HG03558 (cell line): ENCODE measurements around the gene GPSM1.
"Not testable (repeated sequence)": the region's sequence is repeated elsewhere in the genome, so short reads cannot be mapped to it uniquely, and the experiment has no call there.

Experiments used
- ATAC-seq: cut with Tn5 transposase; IDR thresholded peaks from one replicate; pipeline ENCODE4 v1.9.1; 2021; ENCODE audit warnings: moderate number of reproducible peaks; ENCODE audit not compliant: unreplicated experiment; ENCODE audit errors: extremely low read depth

GPSM1 gene

DNA sequence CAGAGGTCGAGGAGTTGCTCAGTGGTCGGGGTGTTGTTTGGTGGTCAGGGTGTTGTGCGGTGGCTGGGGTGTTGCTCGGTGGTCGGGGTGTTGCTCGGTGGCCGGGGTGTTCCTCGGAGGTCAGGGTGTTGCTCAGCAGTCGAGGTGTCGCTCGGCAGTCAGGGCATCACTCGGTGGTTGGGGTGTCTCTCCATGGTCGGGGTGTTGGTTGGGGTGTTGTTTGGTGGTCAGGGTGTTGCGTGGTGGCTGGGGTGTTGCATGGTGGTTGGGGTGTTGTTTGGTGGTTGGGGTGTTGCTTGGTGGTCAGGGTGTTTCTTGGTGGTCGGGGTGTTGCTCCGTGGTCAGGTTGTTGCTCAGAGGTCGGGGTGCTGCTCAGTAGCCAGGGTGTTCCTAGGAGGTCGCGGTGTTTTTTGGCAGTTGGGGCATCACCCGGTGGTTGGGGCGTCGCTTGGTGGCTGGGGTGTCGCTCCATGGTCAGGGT, 11.0 kb upstream of the GPSM1 start:
- no peak for ATAC-seq

DNA sequence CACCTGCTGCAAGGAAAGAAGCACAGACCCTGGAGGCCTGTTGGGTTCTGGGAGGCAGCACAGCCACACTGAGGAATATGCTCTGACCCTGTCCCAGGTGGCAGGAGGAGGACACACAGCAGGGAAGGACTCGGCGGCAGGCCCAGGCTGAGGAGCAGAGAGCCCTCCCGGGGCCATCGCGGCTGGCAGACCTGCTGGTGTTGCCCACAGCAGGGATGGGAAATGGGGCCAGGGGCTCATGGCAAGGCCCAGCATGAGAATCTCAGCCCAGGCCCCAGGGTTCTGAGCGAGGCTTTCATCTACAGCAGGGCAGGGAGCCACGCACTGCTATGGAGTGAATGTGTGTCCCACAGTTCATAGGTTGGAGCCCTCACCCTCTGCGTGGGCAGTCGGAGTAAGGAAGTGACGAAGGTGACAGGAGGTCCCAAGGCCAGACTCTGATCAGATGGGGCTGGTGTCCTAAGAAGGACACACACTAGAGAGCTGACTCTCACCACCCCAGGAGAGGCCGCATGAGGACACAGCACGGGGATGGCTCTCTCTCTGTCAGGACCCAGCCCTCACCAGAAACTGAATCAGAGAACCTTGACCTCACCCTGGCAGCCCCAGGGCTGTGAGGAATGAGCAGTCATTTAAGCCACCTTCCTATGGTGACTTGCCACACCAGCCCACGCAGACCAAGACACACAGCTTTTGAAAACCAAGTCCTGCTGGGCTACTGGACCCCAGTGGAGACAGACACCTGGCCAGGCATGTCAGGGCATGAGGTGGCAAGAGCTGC, 10.3 kb upstream of the GPSM1 start:
- no peak for ATAC-seq

DNA sequence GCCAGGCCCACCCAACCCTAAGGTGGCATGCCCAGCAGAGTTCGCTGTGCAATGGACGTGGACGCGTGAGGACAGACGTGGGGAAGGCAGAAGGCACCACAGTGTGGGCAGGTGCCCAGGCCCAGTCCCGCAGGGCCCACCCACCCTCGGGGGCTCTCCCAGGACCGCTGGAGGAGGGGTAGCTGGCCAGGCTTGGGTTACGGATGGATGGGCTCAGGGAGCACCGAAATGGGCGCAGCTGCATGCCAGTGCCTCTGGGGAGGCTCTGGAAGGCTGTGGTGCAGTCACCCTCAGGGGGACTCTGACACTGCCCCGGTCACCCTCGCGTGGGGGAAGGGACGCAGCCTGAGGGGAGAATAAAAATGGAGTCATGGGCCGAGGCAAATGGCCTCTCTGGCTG, 9.6 kb upstream of the GPSM1 start:
- ATAC-seq: no peak

DNA sequence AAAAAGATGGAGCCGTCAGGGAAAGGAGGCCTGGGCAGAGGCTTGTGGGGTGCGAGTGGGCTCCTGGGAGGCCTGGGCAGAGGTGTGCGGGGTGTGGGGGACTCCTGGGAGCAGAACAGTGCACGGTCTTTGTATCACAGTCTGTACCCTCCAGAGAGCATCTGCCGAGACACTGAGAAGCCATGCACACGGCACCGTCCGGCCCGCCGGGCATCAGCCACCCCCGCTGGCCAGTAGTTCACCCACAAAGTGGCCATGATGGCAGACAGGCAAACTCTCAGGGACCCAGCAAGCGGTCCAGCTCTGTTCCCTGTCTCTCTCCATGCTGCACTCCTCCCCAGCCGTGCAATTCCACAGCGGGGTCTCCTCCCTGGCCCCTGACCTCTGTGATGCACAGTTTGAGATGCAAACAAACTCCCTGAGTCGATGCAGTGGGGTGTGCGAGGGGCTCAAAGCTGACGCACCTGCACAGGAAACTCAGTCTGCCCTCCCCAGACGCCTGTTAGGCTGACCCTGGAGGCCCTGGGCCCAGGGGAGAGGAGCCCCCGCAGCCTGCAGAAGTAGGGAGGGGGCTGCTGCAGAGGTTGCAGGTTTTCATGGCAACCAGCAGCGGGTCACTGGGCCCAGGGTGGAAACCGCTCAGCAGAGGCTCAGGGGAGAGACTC, 9.1 kb upstream of the GPSM1 start:
- no peak for ATAC-seq

DNA sequence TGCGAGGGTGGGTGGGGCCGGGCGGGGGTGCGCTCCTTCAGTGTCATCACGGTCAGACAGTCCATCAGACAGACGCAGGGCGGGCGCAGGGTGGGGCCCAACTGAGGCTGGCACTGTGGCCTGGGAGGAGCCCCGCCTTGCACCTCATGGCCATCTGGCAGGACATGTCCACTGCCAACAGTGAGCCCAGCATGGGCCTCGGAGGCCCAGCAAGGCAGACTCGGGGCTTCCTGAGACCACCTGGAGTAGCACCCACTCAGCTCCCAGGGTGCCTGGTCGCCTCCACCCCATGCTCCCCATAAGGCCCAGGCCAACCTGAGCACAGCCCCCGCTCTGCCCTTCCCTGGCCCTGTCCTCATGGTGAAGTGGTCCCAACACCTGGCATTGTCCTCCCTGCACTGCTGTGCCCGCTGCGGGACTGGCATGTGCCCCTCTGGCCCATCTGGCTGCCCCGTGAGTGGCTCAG, 8.5 kb upstream of the GPSM1 start:
- ATAC-seq: no peak

DNA sequence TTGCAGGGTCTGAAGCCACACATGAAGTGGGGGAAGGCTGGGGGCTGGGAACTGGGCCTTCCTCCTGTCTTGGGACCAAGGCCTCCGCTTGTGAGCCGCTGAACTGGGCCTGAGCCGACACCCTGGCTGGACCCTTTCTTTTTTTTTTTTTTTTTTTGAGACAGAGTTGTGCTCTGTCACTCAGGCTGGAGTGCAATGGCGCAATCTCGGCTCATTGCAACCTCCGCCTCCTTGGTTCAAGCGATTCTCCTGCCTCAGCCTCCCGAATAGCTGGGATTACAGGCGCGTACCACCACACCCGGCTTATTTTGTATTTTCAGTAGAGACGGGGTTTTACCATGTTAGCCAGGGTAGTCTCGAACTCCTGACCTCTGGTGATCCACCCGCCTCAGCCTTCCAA, 8.1 kb upstream of the GPSM1 start:
- not testable (repeated sequence) for ATAC-seq

DNA sequence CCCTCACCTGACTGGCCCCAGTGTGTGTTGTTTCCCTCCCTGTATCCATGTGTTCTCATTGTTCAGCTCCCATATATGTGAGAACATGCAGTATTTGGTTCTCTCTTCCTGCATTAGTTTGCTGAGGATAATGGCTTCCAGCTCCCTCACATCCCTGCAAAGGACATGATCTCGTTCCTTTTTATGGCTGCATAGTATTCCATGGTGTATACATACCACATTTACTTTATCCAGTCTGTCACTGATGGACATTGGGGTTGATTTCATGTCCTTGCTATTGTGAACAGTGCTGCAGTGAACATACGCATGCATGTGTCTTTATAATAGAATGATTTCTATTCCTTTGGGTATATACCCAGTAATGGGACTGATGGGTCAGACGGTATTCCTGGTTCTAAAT, 7.4 kb upstream of the GPSM1 start:
- not testable (repeated sequence) for ATAC-seq

DNA sequence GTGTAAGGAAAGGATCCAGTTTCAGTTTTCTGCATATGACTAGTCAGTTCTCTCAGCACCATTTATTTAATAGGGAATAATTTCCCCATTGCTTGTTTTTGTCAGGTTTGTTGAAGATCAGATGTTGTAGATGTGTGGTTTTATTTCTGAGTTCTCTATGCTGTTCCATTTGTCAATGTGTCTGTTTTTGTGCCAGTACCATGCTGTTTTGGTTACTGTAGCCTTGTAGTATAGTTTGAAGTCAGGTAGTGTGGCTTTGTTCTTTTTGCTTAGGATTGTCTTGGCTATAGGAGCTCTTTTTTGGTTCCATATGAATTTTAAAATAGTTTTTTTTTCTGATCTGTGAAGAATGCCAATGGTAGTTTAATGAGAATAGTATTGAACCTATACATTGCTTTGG, 6.4 kb upstream of the GPSM1 start:
- not testable (repeated sequence) for ATAC-seq

DNA sequence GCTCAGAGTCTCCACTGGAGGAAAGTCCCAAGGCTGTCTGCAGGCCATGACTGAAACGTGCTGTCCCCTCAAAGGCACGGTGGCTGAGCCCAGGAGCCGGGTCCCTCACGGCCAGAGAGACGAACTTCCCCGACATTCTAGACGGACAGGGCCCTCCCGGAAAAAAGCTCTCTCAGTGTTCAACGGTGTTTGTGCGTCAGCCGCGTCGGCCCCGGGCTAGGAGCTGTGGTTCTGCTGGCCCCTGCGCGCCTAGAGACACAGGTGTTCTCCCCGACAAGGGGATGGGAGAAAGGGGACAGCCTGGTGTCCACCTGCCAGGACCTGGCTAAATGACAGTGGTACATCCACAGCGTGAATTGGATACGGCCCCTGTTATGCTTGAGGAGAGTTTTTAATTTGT, 5.8 kb upstream of the GPSM1 start:
- ATAC-seq: no peak

DNA sequence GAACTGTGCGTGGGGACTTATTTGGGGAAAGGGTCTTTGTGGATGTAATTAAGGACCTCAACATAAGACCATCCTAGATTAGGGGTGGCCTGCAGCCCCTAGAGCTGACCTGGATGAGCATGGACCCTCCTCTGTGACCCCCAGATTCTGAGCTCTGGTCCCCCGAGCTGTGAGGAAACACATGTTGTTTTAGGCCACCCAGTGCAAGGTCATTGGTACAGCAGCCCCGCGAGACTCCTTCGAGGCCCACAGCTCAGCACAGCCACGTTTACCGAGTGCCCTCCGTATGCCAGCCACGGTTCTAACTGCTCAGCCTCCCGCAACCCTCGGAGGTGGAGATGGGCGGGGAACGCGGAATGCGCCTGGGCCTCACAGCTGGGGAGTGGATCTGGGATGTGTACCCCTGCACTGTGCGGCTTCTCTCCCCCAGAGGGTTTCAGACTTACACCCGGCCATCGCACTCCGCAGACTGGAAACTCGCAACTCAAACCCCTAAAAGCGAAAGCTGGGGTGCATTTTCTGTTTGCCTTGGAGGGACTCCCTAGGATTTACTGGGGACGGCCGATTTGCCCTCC, 4.5 kb upstream of the GPSM1 start:
- ATAC-seq: no peak

DNA sequence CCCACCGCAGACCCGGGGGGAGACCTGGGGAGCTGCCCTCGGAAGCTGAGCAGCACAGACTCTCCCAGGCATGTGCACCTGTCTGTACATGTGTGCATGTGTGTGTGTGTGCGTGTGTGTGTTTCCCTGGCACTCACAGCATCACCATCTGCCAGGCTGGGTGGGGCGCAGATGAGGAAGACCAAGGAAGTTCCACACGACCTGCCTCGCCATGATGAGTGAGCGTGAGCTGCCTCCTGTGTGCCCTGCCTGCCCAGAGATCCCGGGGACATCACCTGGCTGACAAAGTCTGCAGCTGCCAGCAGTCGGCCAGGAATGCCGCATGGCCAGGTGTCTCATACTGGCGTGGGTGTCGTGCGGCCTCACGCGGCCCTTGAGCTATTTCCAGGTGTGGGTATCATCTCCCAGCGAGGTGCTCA, 4.0 kb upstream of the GPSM1 start:
- no peak for ATAC-seq

DNA sequence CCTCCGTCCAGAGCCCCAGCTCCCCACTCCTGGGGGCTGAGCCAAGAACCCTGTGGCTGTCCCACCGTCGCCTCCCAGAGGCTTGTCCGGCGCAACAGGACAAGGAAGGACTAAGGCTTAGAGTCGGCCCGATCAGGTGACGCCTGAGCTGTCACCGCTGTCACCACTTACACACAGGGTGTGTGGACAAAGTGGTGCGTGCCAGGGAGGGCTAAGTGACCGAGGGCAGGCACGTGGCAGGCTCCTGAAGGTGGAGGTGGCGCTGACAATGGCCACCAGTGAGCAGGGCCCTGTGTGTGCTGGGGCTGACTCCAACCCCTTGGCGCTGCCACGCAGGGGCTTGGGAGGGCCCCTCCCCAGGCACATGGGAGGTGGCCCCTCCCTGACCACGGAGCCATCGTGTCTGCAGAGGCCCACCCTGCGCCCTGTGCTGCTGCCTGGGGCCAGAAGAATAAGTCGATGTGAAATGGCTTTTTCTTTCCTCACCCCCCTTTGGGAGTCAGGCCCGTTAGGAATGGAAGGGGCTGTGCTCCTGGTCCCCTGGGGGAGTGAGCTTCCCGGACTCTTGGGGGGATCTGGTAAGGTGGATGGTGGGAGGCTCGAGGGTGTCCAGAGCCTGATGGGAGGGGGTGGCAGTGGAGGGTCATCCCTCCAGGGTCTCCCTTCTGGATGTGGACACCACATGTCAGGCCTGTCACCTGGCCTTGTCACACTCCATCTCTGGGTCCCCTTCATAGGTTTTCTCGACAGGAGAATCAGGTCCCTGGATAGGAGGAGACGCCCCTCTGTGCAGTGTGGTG, 2.6 kb upstream of the GPSM1 start:
- ATAC-seq: no peak

DNA sequence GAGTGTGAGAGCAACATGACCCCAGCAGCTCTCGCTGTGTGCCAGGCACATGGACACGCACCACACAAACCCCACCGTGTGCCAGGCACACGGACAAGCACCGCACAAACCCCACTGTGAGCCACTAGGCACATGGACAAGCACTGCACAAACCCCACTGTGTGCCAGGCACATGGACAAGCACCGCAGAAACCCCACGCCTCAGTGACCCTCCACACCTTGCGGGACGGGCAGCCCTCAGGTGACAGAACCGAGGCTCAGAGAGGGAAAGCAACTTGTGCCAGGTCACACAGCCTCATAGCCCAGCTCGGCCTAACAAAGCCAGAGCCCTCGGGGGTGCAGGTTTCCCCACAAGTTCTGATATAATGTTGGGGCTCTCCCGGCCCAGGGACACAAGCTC, 2.0 kb upstream of the GPSM1 start:
- ATAC-seq: no peak

DNA sequence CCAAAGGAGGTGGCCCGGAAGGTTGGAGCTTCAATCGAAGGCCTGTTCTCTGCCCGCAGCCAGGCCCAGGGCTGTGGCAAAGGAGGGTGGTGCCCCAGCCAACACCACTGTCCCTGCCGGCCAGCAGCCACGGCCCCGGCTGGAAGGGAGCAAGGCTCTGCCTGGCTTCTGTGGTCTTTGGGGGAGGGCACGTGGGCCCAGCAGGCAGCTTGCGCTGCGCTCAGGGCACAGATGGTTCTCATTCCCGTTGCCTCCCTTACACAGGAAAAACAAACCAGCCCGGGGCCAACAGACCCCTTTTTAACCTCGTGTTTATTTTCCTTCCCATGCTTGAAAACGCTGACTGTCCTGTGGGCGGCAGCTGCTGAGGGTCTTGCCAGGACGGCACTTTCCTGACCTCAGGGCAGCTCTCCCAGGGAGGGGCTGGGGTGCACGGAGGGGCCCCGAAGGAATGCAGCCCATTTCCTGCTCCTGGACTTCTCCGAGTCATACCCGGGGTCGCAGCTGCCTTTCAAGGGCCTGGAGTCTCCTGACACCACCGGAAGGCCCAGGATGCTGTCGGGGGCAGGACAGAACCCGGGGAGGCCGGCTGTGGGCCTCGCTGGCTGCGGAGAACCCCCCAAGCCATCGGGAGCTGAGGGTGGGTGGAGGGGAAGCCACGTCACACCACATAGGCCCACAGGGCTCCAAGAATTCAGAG, 1.1 kb upstream of the GPSM1 start:
- ATAC-seq: no peak

DNA sequence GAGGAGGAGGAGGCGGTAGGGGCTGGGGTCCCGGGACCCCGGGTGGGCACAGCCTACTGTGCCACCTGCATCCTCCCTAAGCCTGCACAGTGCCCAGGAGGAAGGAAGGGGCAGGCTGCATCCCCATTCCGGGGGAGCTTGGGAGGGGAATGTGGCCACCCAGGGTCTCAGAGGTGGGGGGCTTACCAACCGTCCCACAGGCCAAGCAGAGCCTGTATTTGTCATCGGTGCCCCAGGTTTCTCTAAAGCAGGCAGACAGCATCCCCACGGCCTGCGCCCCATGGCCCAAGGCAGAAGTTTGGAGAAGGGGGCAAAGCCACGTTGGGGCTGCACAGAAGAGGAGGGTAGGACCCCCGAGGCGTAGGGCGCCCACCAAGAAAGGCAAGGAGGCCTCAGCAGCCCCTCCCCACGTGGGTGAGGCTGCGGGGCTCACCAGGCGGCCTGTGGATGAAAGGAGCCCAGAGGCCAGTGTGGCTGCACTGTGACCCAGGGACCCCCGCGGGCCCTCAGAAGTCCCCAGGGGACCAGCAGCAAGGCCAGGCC, 507 bp upstream of the GPSM1 start:
- ATAC-seq: no peak

DNA sequence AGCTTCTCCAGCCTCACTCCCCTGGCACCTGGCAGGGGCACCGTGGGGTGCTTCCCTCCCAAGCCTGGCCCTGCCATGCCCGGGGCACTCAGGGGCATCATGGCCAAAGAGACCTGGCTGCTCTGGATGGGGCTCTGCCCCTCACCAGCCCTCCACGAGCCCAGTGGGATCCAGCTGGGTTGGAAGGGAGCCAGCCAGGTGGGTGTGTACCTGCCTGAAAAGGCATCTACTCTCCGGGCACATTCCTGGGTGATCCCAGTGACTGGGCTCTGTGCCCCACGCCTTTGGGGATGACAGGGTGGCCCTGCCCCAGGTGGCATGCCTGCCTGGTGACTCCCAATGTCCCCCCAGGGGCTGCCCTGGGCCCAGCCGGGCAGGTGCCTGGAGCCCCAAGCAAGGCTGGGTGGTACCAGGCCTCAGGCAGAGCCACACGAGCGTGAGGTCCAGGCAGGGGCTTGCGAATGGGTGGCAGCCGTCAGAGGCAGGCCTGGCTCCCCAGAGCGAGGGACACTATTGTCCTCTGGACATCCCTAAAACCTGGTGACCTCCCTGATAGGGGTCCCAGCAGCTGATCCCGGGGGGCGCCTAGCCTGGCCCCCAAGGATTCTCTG, 777 bp downstream of the GPSM1 start:
- ATAC-seq: no peak

DNA sequence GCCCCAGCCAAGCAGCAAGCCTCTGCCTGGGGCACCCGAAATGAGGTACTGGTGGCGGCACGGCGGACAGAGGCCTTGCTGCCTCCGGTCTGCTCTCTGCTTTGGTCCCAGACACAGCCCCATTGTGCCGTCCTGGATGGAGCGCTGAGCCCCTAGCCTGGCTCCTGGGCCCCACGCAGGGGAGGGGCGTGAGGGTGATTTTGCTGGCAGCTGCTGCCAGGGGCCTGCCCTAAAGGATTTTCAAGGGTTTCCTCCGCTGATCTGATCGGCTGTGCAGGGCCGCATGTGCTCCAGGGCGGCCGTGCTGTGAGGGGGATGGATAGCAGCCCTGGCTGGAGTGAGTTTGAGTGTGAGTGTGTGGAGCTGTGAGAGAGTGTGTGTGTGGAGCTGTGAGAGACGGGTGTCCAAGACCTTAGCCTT, 1.3 kb downstream of the GPSM1 start:
- no peak for ATAC-seq

DNA sequence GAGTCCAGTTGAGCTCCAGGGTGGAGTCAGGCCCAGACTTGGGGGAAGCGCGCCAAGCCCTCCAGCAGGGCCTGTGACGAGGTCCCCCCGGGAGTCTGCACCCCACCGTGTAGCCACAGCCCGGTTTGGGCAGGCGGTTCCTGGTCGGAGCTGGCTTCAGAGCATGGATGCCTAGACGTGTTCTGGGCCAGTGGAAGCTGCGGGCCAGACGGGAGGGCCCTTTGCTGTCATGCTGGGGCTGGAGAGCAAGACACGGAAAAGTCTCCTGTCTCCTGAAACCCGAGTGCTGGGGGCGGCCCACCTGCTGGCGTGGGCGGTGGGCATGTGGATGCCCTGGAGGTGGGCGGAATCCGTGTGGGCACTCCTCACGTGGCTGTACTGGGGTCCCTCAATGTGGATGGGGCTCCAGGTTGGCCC, 1.9 kb downstream of the GPSM1 start:
- no peak for ATAC-seq
